Panc1 (cell line): ENCODE results near the gene ATP6V0C. TPM values are rescaled to one million over a fixed set of nuclear protein-coding genes. Genes with fewer than 3 reads are reported as not detected.
"Not testable (repeated sequence)": the region's sequence is repeated elsewhere in the genome, so short reads cannot be mapped to it uniquely, and the experiment has no call there.

ENCODE experiments used
- ATAC-seq: fragments of 200-7000 bp; cut with Tn5 transposase; 2 replicates; pipeline ENCODE4 v1.9.1; 2020; ENCODE audit warnings: mild to moderate bottlenecking, moderate library complexity
- BruUV-seq: library from RNA; stranded (reverse); fragments of 400-500 nt; replicated peaks from 2 replicates; lab custom pipeline; 2021; lab: Mats Ljungman, UMichigan
- CTCF ChIA-PET: fragments of 300-600 bp; sonication (Branson Sonifier 250); formaldehyde crosslinking; loops from one replicate; lab custom pipeline; 2022; ENCODE audit warnings: antibody characterized with exemption; lab: Charles Lee
- POLR2A ChIA-PET: fragments of 300-600 bp; sonication (Branson Sonifier 250); formaldehyde crosslinking; loops from one replicate; lab custom pipeline; 2022; ENCODE audit warnings: antibody characterized with exemption; lab: Charles Lee
- DNase-seq: peaks from one replicate; pipeline ENCODE4 v3.0.0-alpha.2; 2010; ENCODE audit warnings: low read depth, low spot score
- H3K27ac ChIP-seq: 2 replicates; pipeline ENCODE4 v1.5.1; 2011; ENCODE audit warnings: mild to moderate bottlenecking, low read length, inconsistent platforms
- H3K27me3 ChIP-seq: fragments of 200-500 bp; sonication (Bioruptor generic); 2 replicates; pipeline ENCODE4 v1.6.0; 2014; ENCODE audit warnings: low read length, inconsistent platforms; ENCODE audit not compliant: control insufficient read depth, insufficient read depth
- H3K36me3 ChIP-seq: fragments of 200-500 bp; sonication (Bioruptor generic); 2 replicates; pipeline ENCODE4 v1.5.1; 2014; ENCODE audit warnings: inconsistent platforms, mild to moderate bottlenecking, low read length, moderate library complexity; ENCODE audit not compliant: control insufficient read depth, insufficient read depth
- H3K4me1 ChIP-seq: 2 replicates; pipeline ENCODE4 v1.5.1; 2011; ENCODE audit warnings: inconsistent platforms, mild to moderate bottlenecking, low read length, moderate library complexity; ENCODE audit not compliant: control insufficient read depth, insufficient read depth
- H3K4me3 ChIP-seq, 2 experiments: 2 replicates each; pipeline ENCODE4 v1.5.1; 2011 to 2012; ENCODE audit warnings: low read depth in 2 of 2, low read length in 2 of 2, mild to moderate bottlenecking in 2 of 2, inconsistent platforms in 1 of 2, moderate library complexity in 1 of 2
- H3K9me3 ChIP-seq: fragments of 200-500 bp; sonication (Bioruptor generic); 2 replicates; pipeline ENCODE4 v1.5.1; 2014; ENCODE audit warnings: low read depth, mild to moderate bottlenecking, inconsistent platforms, low read length, moderate library complexity; ENCODE audit not compliant: control insufficient read depth, insufficient read depth
- CTCF ChIP-seq: fragments of 450-650 bp; IDR thresholded peaks from 2 replicates; pipeline ENCODE4 v1.5.1; 2017; ENCODE audit warnings: mild to moderate bottlenecking
- POLR2AphosphoS5 ChIP-seq: IDR thresholded peaks from 2 replicates; pipeline ENCODE4 v1.6.1; 2012; ENCODE audit warnings: mild to moderate bottlenecking, low read depth, low read length, moderate library complexity
- SIN3A ChIP-seq: IDR thresholded peaks from 2 replicates; pipeline ENCODE4 v1.6.1; 2012; ENCODE audit warnings: low read depth, mild to moderate bottlenecking, low read length, moderate library complexity, borderline replicate concordance; ENCODE audit not compliant: insufficient read depth
- TCF7L2 ChIP-seq: IDR thresholded peaks from 2 replicates; pipeline ENCODE4 v1.6.1; 2011; ENCODE audit warnings: mild to moderate bottlenecking, low read depth, low read length, inconsistent platforms
- in situ Hi-C: cut with HindIII; loops from 2 replicates; pipeline ENCODE4 v1.10.0; 2016; ENCODE audit warnings: low sequenced_read_pairs, low pct_unique_long_range_greater_than_20kb
- intact Hi-C: fragments of 100-400 bp; cut with micrococcal nuclease; formaldehyde crosslinking; loops from one replicate; pipeline ENCODE4 v1.10.0; 2022; ENCODE audit not compliant: unreplicated experiment
- total RNA-seq: library from RNA; stranded (reverse); gene quantifications from one replicate; pipeline ENCODE4 v1.2.1, GENCODE V29; 2021; ENCODE audit not compliant: unreplicated experiment

Gene ATP6V0C
- total RNA-seq, 1 experiment from 2014 or later, result 282 TPM

GRCh38 chr16:2535625-2536013, 21.9 kb downstream of the ATP6V0C start:
- TF ChIP-seq POLR2AphosphoS5 (no peak), TCF7L2 (no peak), CTCF (no peak)
- H3K36me3 ChIP-seq, result no peaks in the 10 kb centered on the region
- H3K9me3 ChIP-seq, result no peaks in the 10 kb centered on the region
- no peak for DNase-seq
- H3K4me1 ChIP-seq, result peaks cover 17% of the 10 kb centered on the region
- BruUV-seq, result no TSS peak
- no peak overlapping the region for H3K4me3 ChIP-seq
- POLR2A ChIA-PET, result no interaction called here
- intact Hi-C loops, result no loop called here
- H3K27me3 ChIP-seq, result no peaks in the 10 kb centered on the region
- no peak for ATAC-seq
- no peak overlapping the region for H3K27ac ChIP-seq
- in situ Hi-C loops, result no loop called here
- CTCF ChIA-PET, result interaction anchor here (0.7 kb wide), 1 partner anchor 427 kb away, joined by 3 read pairs; no protein-coding TSS in a partner anchor

- ATAC-seq, result peak; percentile 95
- no peaks in the 10 kb centered on the region for H3K9me3 ChIP-seq
- no peaks in the 10 kb centered on the region for H3K36me3 ChIP-seq
- no peaks in the 10 kb centered on the region for H3K27me3 ChIP-seq
- in situ Hi-C loops, result no loop called here
- peak within 1 kb of the TSS; percentile 55 for H3K27ac ChIP-seq
- ChIA-PET POLR2A (no interaction called here), CTCF (no interaction called here)
- peak; percentile 59 for DNase-seq
- H3K4me1 ChIP-seq, result peaks cover 7% of the 10 kb centered on the region; the same call in 1 of the 2 replicates
- intact Hi-C loops, result no loop called here
- no TSS peak for BruUV-seq
- H3K4me3 ChIP-seq, result peak within 1 kb of the TSS; percentile 52 to 75
- TF ChIP-seq SIN3A, result 0 out of 2 replicates have a peak, but pooled peaks have one; percentile 34
- TF ChIP-seq CTCF, result no peak
Observed at GRCh38 chr16:2537451-2538379, 24.0 kb downstream of the ATP6V0C start, which contains the start of gene PDPK1. PDPK1 (plus strand) TSS chr16:2538021; CDS start chr16:2538113, 92 bp downstream.

GRCh38 chr16:2539192-2539844, 25.6 kb downstream of the ATP6V0C start:
- H3K4me1 ChIP-seq, POLR2A ChIA-PET, CTCF ChIA-PET, intact Hi-C loops, H3K36me3 ChIP-seq, ATAC-seq, DNase-seq, in situ Hi-C loops, H3K27ac ChIP-seq, H3K9me3 ChIP-seq, H3K27me3 ChIP-seq: not testable (repeated sequence)
- TSS peak; percentile 69 for BruUV-seq
- peak overlapping the region in 1 of 2 experiments; percentile 61; a peak in 2 of 4 replicates for H3K4me3 ChIP-seq

GRCh38 chr16:2539845-2540458, 26.2 kb downstream of the ATP6V0C start:
- CTCF ChIA-PET, H3K36me3 ChIP-seq, H3K27me3 ChIP-seq, H3K27ac ChIP-seq, DNase-seq, in situ Hi-C loops, ATAC-seq, BruUV-seq, intact Hi-C loops, POLR2A ChIA-PET, H3K4me1 ChIP-seq, H3K9me3 ChIP-seq, H3K4me3 ChIP-seq: not testable (repeated sequence)

DNA sequence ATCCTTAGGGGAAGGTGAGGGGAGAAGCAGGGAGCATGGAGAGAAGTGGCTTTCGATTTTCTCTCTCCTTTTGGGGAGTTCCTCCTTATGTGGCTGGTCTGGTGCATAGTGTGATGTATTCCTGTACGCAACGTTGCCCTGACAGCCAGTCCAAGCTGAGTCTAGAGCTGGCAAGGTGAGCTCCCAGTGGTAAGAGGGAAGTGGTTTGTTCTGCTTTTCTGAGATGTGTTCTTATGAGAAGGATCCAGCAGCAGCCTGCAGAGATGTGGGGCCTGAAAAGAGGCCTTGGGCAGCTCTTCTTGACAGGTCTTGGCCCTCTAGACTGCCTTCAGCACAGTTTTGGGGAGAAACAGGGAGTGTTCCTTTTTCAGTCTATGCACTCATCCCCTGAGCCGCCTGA, 27.2 kb downstream of the ATP6V0C start:
- CTCF ChIA-PET, H3K4me3 ChIP-seq, in situ Hi-C loops, H3K36me3 ChIP-seq, BruUV-seq, ATAC-seq, H3K4me1 ChIP-seq, H3K27me3 ChIP-seq, DNase-seq, intact Hi-C loops, H3K9me3 ChIP-seq, POLR2A ChIA-PET, H3K27ac ChIP-seq: not testable (repeated sequence)
